Activated T-cell treated with anti-CD3 and anti-CD28 coated beads for 48 hours (primary cell): ENCODE data around the gene RASL11A.
"Not testable (repeated sequence)": the region's sequence is repeated elsewhere in the genome, so short reads cannot be mapped to it uniquely, and the experiment has no call there.

Source experiments
- DNase-seq: peaks from one replicate; pipeline ENCODE4 v3.0.0-alpha.2; 2020; ENCODE audit warnings: low read depth

RASL11A gene

GRCh38 chr13:27300406-27300805 lies 29.8 kb downstream of the RASL11A start:
- DNase-seq = not testable (repeated sequence)

- DNase-seq = no peak
Observed at GRCh38 chr13:27300941-27301586, 30.4 kb downstream of the RASL11A start.

- no peak for DNase-seq
Observed at GRCh38 chr13:27302643-27303262, 32.1 kb downstream of the RASL11A start.

GRCh38 chr13:27304099-27304498 lies 33.5 kb downstream of the RASL11A start:
- DNase-seq = no peak

- DNase-seq = no peak
Observed at GRCh38 chr13:27304611-27305010, 34.0 kb downstream of the RASL11A start.

- no peak for DNase-seq
Observed at GRCh38 chr13:27306364-27306763, 35.7 kb downstream of the RASL11A start.

GRCh38 chr13:27308941-27309340 lies 38.3 kb downstream of the RASL11A start:
- no peak for DNase-seq

- DNase-seq = no peak
Observed at GRCh38 chr13:27309401-27309958, 38.9 kb downstream of the RASL11A start.

- DNase-seq = no peak
Observed at GRCh38 chr13:27309967-27310598, 39.5 kb downstream of the RASL11A start.

- DNase-seq = no peak
Observed at GRCh38 chr13:27310946-27311345, 40.3 kb downstream of the RASL11A start.

GRCh38 chr13:27311518-27312210 lies 41.0 kb downstream of the RASL11A start:
- no peak for DNase-seq

- DNase-seq = no peak
Observed at GRCh38 chr13:27313770-27314169, 43.1 kb downstream of the RASL11A start.

GRCh38 chr13:27319404-27319803 lies 48.8 kb downstream of the RASL11A start:
- DNase-seq = no peak

GRCh38 chr13:27321468-27322431 lies 51.1 kb downstream of the RASL11A start:
- no peak for DNase-seq

- DNase-seq = not testable (repeated sequence)
Observed at GRCh38 chr13:27322443-27322842, 51.8 kb downstream of the RASL11A start.
